K562 (cell line): Measurements from ENCODE around the gene HGS. TPM values are rescaled to one million over a fixed set of nuclear protein-coding genes. Genes with fewer than 3 reads are reported as not detected.

Source experiments
- ATAC-seq: fragments of 200-7000 bp; cut with Tn5 transposase; 3 replicates; pipeline ENCODE4 v1.9.1; 2020; ENCODE audit warnings: moderate library complexity
- BruUV-seq: library from RNA; stranded (reverse); fragments of 400-500 nt; replicated peaks from 2 replicates; lab custom pipeline; 2021; lab: Mats Ljungman, UMichigan
- CTCF ChIA-PET: fragments of 300-600 bp; formaldehyde crosslinking; extraction: SDS; loops from one replicate; lab custom pipeline; 2021; ENCODE audit warnings: low intra/inter-chr PET ratio; lab: Yijun Ruan, JAX
- POLR2A ChIA-PET: fragments of 300-600, 350-650 bp; sonication (Branson Sonifier 250); formaldehyde crosslinking; extraction: SDS; loops from one replicate; lab custom pipeline; 2021; ENCODE audit warnings: antibody characterized with exemption, inconsistent platforms; lab: Yijun Ruan, JAX
- DNase-seq, 4 experiments: peaks; one replicate each; pipeline versions ENCODE4 v3.0.0 to v3.0.0-alpha.2; 2011 to 2018; ENCODE audit warnings: low spot score in 3 of 4, mixed read lengths in 3 of 4; ENCODE audit errors: extremely low read depth in 1 of 4
- FAIRE-seq: peaks from 2 replicates; lab custom pipeline; 2011; peaks lifted over from hg19 to GRCh38; lab: Jason Lieb, UNC
- H2AFZ ChIP-seq: 2 replicates; pipeline ENCODE4 v1.6.0; 2011; ENCODE audit warnings: low read depth, low read length, control low read depth, inconsistent platforms
- H3K27ac ChIP-seq: fragments of 200-600 bp; 3 replicates; pipeline ENCODE4 v1.8.0; 2011; ENCODE audit warnings: low read depth, mild to moderate bottlenecking, control low read depth, inconsistent platforms, low read length, moderate library complexity, mixed read lengths; ENCODE audit errors: extremely low read depth
- H3K27me3 ChIP-seq, 2 experiments: fragments of 300-600 bp in 1 of 2; 2 replicates in 1 of 2; 3 replicates in 1 of 2; pipeline versions ENCODE4 v1.6.0 to v1.8.0; 2011; ENCODE audit warnings: inconsistent platforms in 2 of 2, low read length in 2 of 2, mild to moderate bottlenecking in 1 of 2, mixed read lengths in 1 of 2, moderate library complexity in 1 of 2; ENCODE audit not compliant: control insufficient read depth in 2 of 2, insufficient read depth in 2 of 2
- H3K36me3 ChIP-seq: fragments of 300-600 bp; 3 replicates; pipeline ENCODE4 v1.8.0; 2011; ENCODE audit warnings: mild to moderate bottlenecking, low read length, inconsistent platforms; ENCODE audit not compliant: control insufficient read depth, insufficient read depth
- H3K4me1 ChIP-seq, 2 experiments: fragments of 200-600 bp in 1 of 2; replicated peaks in 1 of 2; 2 replicates in 1 of 2; 3 replicates in 1 of 2; pipeline versions ENCODE4 v1.5.1 to v1.8.0; 2011; ENCODE audit warnings: inconsistent platforms in 2 of 2, low read length in 2 of 2, mild to moderate bottlenecking in 1 of 2, mixed read lengths in 1 of 2, moderate library complexity in 1 of 2; ENCODE audit not compliant: control insufficient read depth in 2 of 2, insufficient read depth in 2 of 2
- H3K4me2 ChIP-seq: 2 replicates; pipeline ENCODE4 v1.6.1; 2011; ENCODE audit warnings: low read length, control low read depth, inconsistent platforms, mixed read lengths; ENCODE audit not compliant: insufficient read depth
- H3K4me3 ChIP-seq: fragments of 200-600 bp; sonication (generic), shearing (Covaris generic); 2 replicates; pipeline ENCODE4 v1.5.1; 2016; ENCODE audit warnings: control low read depth, inconsistent platforms
- H3K79me2 ChIP-seq: fragments of 200-600 bp; 3 replicates; pipeline ENCODE4 v1.8.0; 2011; ENCODE audit warnings: low read length, inconsistent platforms; ENCODE audit not compliant: control insufficient read depth, insufficient read depth
- H3K9ac ChIP-seq, 2 experiments: 2 replicates each; pipeline versions ENCODE4 v1.6.0 to v1.6.1; 2011; ENCODE audit warnings: low read depth in 2 of 2, low read length in 2 of 2, control low read depth in 1 of 2, inconsistent platforms in 1 of 2, mild to moderate bottlenecking in 1 of 2, mixed read lengths in 1 of 2; ENCODE audit not compliant: insufficient read depth in 1 of 2
- H3K9me1 ChIP-seq: one replicate; pipeline ENCODE4 v1.6.0; 2011; ENCODE audit warnings: inconsistent platforms, mild to moderate bottlenecking, low read length, moderate library complexity; ENCODE audit not compliant: control insufficient read depth, insufficient read depth
- H3K9me3 ChIP-seq: replicated peaks from 2 replicates; pipeline ENCODE4 v1.5.1; 2011; ENCODE audit warnings: low read depth, low read length, inconsistent platforms; ENCODE audit not compliant: control insufficient read depth, insufficient read depth
- H4K20me1 ChIP-seq: replicated peaks from 2 replicates; pipeline ENCODE4 v1.6.1; 2011; ENCODE audit warnings: low read length, inconsistent platforms, mixed read lengths; ENCODE audit not compliant: control insufficient read depth, insufficient read depth
- POU5F1 ChIP-seq: fragments of 150-350 bp; IDR thresholded peaks from 2 replicates; pipeline ENCODE4 v1.6.1; 2014; ENCODE audit warnings: borderline replicate concordance, low read length, low read depth, mild to moderate bottlenecking; ENCODE audit not compliant: partially characterized antibody
- SMAD3 ChIP-seq: fragments of 450-650 bp; formaldehyde crosslinking; conservative IDR thresholded peaks from 2 replicates; pipeline ENCODE4 v1.4.0; 2020; ENCODE audit warnings: mild to moderate bottlenecking
- ZMIZ1 ChIP-seq, 2 experiments: fragments of 150-350 bp in 1 of 2; IDR thresholded peaks; 2 replicates each; pipeline ENCODE4 v1.6.1; 2012 to 2016; ENCODE audit warnings: low read depth in 2 of 2, low read length in 2 of 2, mild to moderate bottlenecking in 1 of 2, moderate library complexity in 1 of 2
- ZNF57 ChIP-seq: fragments of 450-650 bp; formaldehyde crosslinking; IDR thresholded peaks from 2 replicates; pipeline ENCODE4 v1.4.0; 2020; ENCODE audit warnings: mild to moderate bottlenecking, moderate library complexity
- ZNF79 ChIP-seq: fragments of 250-450 bp; sonication (Bioruptor Pico); IDR thresholded peaks from 2 replicates; pipeline ENCODE4 v1.4.0; 2020; ENCODE audit warnings: low read depth, mild to moderate bottlenecking, moderate library complexity
- WGBS: fragments of 100-300 bp; shearing (Covaris generic); methylation state at CpG from one replicate; pipeline ENCODE4 v1.1.6; 2016; ENCODE audit warnings: low coverage, mixed read lengths; ENCODE audit not compliant: insufficient coverage; ENCODE audit errors: missing lambda C conversion rate; 5-methylcytosine and 5-hydroxymethylcytosine counted together
- in situ Hi-C: fragments of 300-500 bp; cut with MboI; formaldehyde crosslinking; loops from 4 replicates; pipeline ENCODE4 v1.15.0; 2018; ENCODE audit warnings: inconsistent platforms, mixed read lengths
- intact Hi-C: fragments of 100-400 bp; cut with micrococcal nuclease; formaldehyde crosslinking; loops from 2 replicates; pipeline ENCODE4 v1.14.2; 2022
- polyA plus RNA-seq, 8 experiments: library from polyadenylated mRNA; depleted of rRNA in 4 of 8; stranded (reverse) in 5 of 8; unstranded in 3 of 8; fragments of >200 nt; fragmentation: Nextera tagmentation in 2 of 8; fragmentation: Illumina TruSeq in 1 of 8; extraction: Ambion mirVana in 2 of 8; extraction: Trizol in 1 of 8; gene quantifications; 2 replicates each; pipeline versions ENCODE4 v1.2.1 to v1.2.3, GENCODE V29; 2011 to 2014; ENCODE audit warnings: inconsistent platforms in 1 of 8, missing spikeins in 1 of 8
- total RNA-seq, 7 experiments: library from RNA; depleted of rRNA in 6 of 7; stranded (reverse); fragments of >200 nt in 6 of 7; fragmentation: Illumina TruSeq in 2 of 7; extraction: Trizol in 2 of 7; gene quantifications; 2 replicates each; pipeline versions ENCODE4 v1.2.1 to v1.2.3, GENCODE V29; 2011 to 2021; ENCODE audit warnings: low replicate concordance in 1 of 7
- TF ChIP-seq, protein P1 (sequence below): sonication (generic); formaldehyde crosslinking; IDR thresholded peaks from 2 replicates; pipeline ENCODE4 v1.8.1; 2023; ENCODE audit warnings: mild to moderate bottlenecking, missing genetic modification reagents

The HGS gene
- total and polyA plus RNA-seq, 9 of the 15 experiments (the other 6 are each of a cell fraction or from before 2014, with no cell fraction given) = 3.9 to 176 (median 77.1) TPM

DNA sequence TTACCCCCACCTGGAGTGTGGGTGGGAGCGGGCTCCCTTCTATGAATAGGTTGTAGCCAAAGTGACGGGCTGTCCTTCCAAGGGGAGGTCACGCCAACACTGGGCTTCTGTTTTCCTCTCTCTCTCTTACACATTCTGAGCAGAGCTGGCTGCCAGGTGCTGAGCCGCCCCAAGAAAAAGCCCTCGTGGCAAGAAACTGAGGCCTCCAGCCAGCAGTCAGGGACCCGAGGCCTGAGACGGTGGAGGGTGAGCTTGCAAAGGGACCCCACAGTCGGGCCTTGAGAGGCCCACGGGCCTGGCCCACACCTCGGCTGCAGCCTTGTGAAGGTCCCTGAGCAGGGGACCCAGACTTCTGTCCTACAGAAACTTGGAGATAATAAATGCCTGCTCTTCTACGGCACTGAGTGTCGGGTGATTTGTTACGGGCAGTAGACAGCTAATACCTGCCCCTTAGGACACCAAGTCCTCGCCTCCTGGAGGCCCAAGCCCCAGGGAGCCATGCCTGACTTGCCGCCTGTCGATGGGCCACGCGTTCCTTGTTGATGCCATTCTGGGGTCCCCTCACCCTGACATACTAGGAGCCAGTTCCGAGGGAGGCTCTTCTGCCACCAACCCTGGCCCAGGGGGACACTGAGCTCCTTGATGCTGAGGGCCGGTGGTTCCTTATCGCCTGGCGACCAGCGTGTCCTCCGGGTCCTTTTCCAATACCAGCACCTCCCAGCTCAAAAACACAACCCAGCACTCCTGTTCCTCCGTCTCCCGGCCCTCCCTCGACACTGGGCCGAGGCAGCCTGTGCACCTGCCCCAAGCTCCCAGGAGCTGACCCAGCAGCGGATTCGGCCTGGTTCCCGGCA, 54.4 kb downstream of the HGS start (continued):
- no peak for TF ChIP-seq ZMIZ1 (IDR thresholded peaks at IDR 0.05; ENCODE audit: low read depth in 2 of 2, low read length in 2 of 2)
- no peak for TF ChIP-seq ZNF57 (CRISPR knock-in tag)
- no peak for TF ChIP-seq SMAD3 (CRISPR knock-in tag)
- no peak for TF ChIP-seq POU5F1
- TF ChIP-seq, all 486 proteins: peak for 0

GRCh38 chr17:81738801-81739393, 55.1 kb downstream of the HGS start:
- POLR2A ChIA-PET = interaction anchor here (0.7 to 1.4 kb wide), 5 partner anchors 13 to 130 kb away, joined by 3 to 7 read pairs (median 4); no protein-coding TSS in a partner anchor
- no peaks in the 10 kb centered on the region for H3K9me1 ChIP-seq
- no TSS peak for BruUV-seq

More at GRCh38 chr17:81738801-81739393, 55.1 kb downstream of the HGS start:
- Histone ChIP-seq H3K9me3 (no peaks in the 10 kb centered on the region), H3K4me1 (peaks cover 25 to 59% of the 10 kb centered on the region in 2 experiments), H3K4me2 (no peak overlapping the region), H3K27me3 (no peaks in the 10 kb centered on the region), H3K27ac (no peak overlapping the region), H3K79me2 (no peaks in the 10 kb centered on the region), H3K36me3 (no peaks in the 10 kb centered on the region), H3K9ac (no peak overlapping the region), H3K4me3 (no peak overlapping the region), H2AFZ (no peak overlapping the region), H4K20me1 (no peaks in the 10 kb centered on the region)
- FAIRE-seq = no peak
- CTCF ChIA-PET = no interaction called here
- intact Hi-C loops (no loop called here), in situ Hi-C loops (loop anchor here (5.0 kb wide), 1 partner anchor 68 kb away; no protein-coding TSS in a partner anchor)
- ATAC-seq = no peak
- DNase-seq = no peak
- WGBS = 74% methylated on average over 27 of the region's 27 CpGs
- TF ChIP-seq, protein P1, sequence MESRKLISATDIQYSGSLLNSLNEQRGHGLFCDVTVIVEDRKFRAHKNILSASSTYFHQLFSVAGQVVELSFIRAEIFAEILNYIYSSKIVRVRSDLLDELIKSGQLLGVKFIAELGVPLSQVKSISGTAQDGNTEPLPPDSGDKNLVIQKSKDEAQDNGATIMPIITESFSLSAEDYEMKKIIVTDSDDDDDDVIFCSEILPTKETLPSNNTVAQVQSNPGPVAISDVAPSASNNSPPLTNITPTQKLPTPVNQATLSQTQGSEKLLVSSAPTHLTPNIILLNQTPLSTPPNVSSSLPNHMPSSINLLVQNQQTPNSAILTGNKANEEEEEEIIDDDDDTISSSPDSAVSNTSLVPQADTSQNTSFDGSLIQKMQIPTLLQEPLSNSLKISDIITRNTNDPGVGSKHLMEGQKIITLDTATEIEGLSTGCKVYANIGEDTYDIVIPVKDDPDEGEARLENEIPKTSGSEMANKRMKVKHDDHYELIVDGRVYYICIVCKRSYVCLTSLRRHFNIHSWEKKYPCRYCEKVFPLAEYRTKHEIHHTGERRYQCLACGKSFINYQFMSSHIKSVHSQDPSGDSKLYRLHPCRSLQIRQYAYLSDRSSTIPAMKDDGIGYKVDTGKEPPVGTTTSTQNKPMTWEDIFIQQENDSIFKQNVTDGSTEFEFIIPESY = peak; percentile 95
- TF ChIP-seq ZNF79 (CRISPR knock-in tag) = no peak
